Tongue (tissue), 2 donors: ENCODE measurements around the gene ACTG1. TPM values are rescaled to one million over a fixed set of nuclear protein-coding genes. Genes with fewer than 3 reads are reported as not detected.
A peak's percentile ranks its signal among the peaks of the same experiment; 100 is the strongest.

Experiments used
- DNase-seq: peaks from one replicate; pipeline ENCODE4 v3.0.0-alpha.2; 2015
- total RNA-seq: library from RNA; depleted of rRNA; stranded (reverse); fragments of >200 nt; gene quantifications from one replicate; pipeline ENCODE4 v1.2.3, GENCODE V29; 2014

Gene ACTG1
- total RNA-seq, 1 donor from 2014 or later = 1,628 TPM

- no peak for DNase-seq
Observed at GRCh38 chr17:81480140-81481072, 32.2 kb downstream of the ACTG1 start.

- no peak for DNase-seq
Observed at GRCh38 chr17:81479175-81480071, 33.2 kb downstream of the ACTG1 start.

GRCh38 chr17:81478119-81478518 is 34.5 kb downstream of the ACTG1 start:
- DNase-seq = no peak

GRCh38 chr17:81477173-81477572 is 35.4 kb downstream of the ACTG1 start:
- DNase-seq = no peak

GRCh38 chr17:81476635-81477034 is 36.0 kb downstream of the ACTG1 start:
- no peak for DNase-seq

- no peak for DNase-seq
Observed at GRCh38 chr17:81476097-81476496, 36.5 kb downstream of the ACTG1 start.

GRCh38 chr17:81474958-81475357 is 37.6 kb downstream of the ACTG1 start:
- DNase-seq = no peak

GRCh38 chr17:81473019-81473418 is 39.6 kb downstream of the ACTG1 start:
- no peak for DNase-seq

- DNase-seq = peak; percentile 93
Observed at GRCh38 chr17:81471818-81472456, 40.7 kb downstream of the ACTG1 start.

- no peak for DNase-seq
Observed at GRCh38 chr17:81470944-81471817, 41.4 kb downstream of the ACTG1 start.

GRCh38 chr17:81470270-81470943 is 42.2 kb downstream of the ACTG1 start:
- DNase-seq = no peak

GRCh38 chr17:81469266-81469665 is 43.3 kb downstream of the ACTG1 start:
- DNase-seq = no peak

GRCh38 chr17:81468770-81469121 is 43.9 kb downstream of the ACTG1 start:
- DNase-seq = no peak

GRCh38 chr17:81468111-81468769 is 44.4 kb downstream of the ACTG1 start:
- DNase-seq = no peak

- no peak for DNase-seq
Observed at GRCh38 chr17:81466564-81467472, 45.8 kb downstream of the ACTG1 start.

- no peak for DNase-seq
Observed at GRCh38 chr17:81465910-81466309, 46.7 kb downstream of the ACTG1 start.

GRCh38 chr17:81464586-81464985 is 48.0 kb downstream of the ACTG1 start:
- no peak for DNase-seq

GRCh38 chr17:81463506-81463905 is 49.1 kb downstream of the ACTG1 start:
- no peak for DNase-seq

GRCh38 chr17:81462506-81463125 is 50.0 kb downstream of the ACTG1 start:
- DNase-seq = no peak
